ENCODE results near the gene MYG1. TPM values are rescaled to one million over a fixed set of nuclear protein-coding genes. Genes with fewer than 3 reads are reported as not detected.

MYG1 gene
- total RNA-seq, 2 experiments from 2014 or later, result 30.9 to 33.8 TPM

- intact Hi-C loops (cut with DNase I, micrococcal nuclease), result no loop called here
- Mint-ChIP-seq H3K36me3 (ENCODE audit: low read depth) (peaks cover 16% of the 10 kb centered on the region), H3K4me1 (ENCODE audit: low read depth) (peaks cover 51% of the 10 kb centered on the region), H3K9me3 (no peaks in the 10 kb centered on the region), H3K4me3 (peak overlapping the region; percentile 67), H3K27ac (peak overlapping the region; percentile 77), H3K27me3 (no peaks in the 10 kb centered on the region)
- Histone ChIP-seq H3K4me3 (ENCODE audit: low read length) (no peak overlapping the region), H3K4me1 (ENCODE audit: insufficient read depth, low read length) (peaks cover 50% of the 10 kb centered on the region), H3K27ac (ENCODE audit: low read depth in 1 of 2, low read length in 2 of 2) (no peak overlapping the region), H3K36me3 (ENCODE audit: insufficient read depth, low read length) (peaks cover 20% of the 10 kb centered on the region), H3K9me3 (ENCODE audit: control insufficient read depth in 1 of 2, insufficient read depth in 1 of 2, low read length in 2 of 2) (no peaks in the 10 kb centered on the region), H3K27me3 (ENCODE audit: control insufficient read depth in 1 of 2, insufficient read depth in 2 of 2, low read length in 2 of 2) (no peaks in the 10 kb centered on the region)
- DNase-seq (no peak), ATAC-seq (ENCODE audit: poor library complexity) (no peak)
- ChIA-PET POLR2A (no interaction called here), CTCF (no interaction called here)
- no peak for TF ChIP-seq CTCF (IDR thresholded peaks at IDR 0.05)
Measured at GRCh38 chr12:53255996-53256395, 43.5 kb upstream of the MYG1 start.

DNA sequence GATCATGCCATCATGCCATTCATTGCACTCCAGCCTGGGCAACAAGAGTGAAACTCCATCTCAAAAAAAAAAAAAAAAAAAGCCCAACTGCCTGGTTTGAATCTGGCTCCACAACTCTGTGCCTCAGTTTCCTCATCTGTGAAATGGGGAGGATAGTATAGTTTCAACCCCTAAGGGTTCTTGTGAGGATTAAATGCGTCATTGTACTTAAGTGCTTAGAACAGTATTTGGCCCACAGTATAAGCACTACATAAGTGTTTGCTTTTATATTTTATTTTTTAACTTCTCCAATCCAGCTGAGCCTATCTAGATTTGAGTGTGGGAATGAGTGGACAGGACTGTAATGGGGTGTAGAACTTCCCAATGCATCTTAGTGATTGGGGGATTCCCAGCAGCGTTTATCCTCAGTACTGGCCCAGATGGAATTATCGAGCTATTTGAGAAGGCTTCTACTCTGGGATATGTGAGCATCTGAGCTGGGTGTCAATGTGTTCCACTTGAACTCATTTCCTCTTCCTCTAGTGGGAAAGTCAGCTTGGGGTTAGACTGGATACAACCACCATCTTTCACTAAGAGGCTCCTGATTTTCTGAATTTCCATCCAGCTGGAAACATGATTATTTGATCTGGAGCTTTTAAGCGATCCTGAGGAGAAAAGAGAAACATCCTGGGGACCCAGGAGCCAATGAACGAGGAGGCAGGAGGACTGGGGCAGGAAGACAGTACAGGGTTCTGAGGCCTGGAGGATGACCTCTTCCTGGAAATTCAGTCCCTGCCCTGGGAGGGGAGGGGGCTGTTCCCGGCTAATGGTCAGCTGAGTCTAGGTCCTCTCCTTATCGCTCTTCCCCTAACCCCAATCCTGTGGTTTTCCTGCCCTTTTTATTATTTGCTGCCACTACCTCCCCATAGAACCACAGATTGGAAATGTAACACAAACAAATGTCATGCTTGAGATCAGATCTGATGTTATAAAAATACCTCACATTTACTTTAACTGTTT lies 40.7 kb upstream of the MYG1 start:
- Histone ChIP-seq H3K36me3 (ENCODE audit: insufficient read depth, low read length) (peaks cover 12% of the 10 kb centered on the region), H3K27me3 (ENCODE audit: control insufficient read depth in 1 of 2, insufficient read depth in 2 of 2, low read length in 2 of 2) (no peaks in the 10 kb centered on the region), H3K4me1 (ENCODE audit: insufficient read depth, low read length) (peaks cover 24% of the 10 kb centered on the region), H3K9me3 (ENCODE audit: control insufficient read depth in 1 of 2, insufficient read depth in 1 of 2, low read length in 2 of 2) (no peaks in the 10 kb centered on the region), H3K27ac (ENCODE audit: low read depth in 1 of 2, low read length in 2 of 2) (no peak overlapping the region), H3K4me3 (ENCODE audit: low read length) (no peak overlapping the region)
- Mint-ChIP-seq H3K27me3 (no peaks in the 10 kb centered on the region), H3K36me3 (ENCODE audit: low read depth) (peaks cover under 1% of the 10 kb centered on the region), H3K4me1 (ENCODE audit: low read depth) (peaks cover 25% of the 10 kb centered on the region), H3K9me3 (no peaks in the 10 kb centered on the region), H3K4me3 (no peak overlapping the region), H3K27ac (no peak overlapping the region)
- POLR2A ChIA-PET, result interaction anchor here (1.2 kb wide), 1 partner anchor 39 kb away, joined by 3 read pairs; no protein-coding TSS in a partner anchor
- TF ChIP-seq CTCF (IDR thresholded peaks at IDR 0.05), result no peak
- DNase-seq (no peak), ATAC-seq (ENCODE audit: poor library complexity) (no peak)
- CTCF ChIA-PET, result no interaction called here
- intact Hi-C loops (cut with DNase I, micrococcal nuclease), result no loop called here

- ATAC-seq (ENCODE audit: poor library complexity) (no peak), DNase-seq (no peak)
- Histone ChIP-seq H3K27me3 (ENCODE audit: control insufficient read depth in 1 of 2, insufficient read depth in 2 of 2, low read length in 2 of 2) (no peaks in the 10 kb centered on the region), H3K4me1 (ENCODE audit: insufficient read depth, low read length) (peaks cover 18% of the 10 kb centered on the region), H3K4me3 (ENCODE audit: low read length) (no peak overlapping the region), H3K36me3 (ENCODE audit: insufficient read depth, low read length) (peaks cover 4% of the 10 kb centered on the region), H3K27ac (ENCODE audit: low read depth in 1 of 2, low read length in 2 of 2) (no peak overlapping the region), H3K9me3 (ENCODE audit: control insufficient read depth in 1 of 2, insufficient read depth in 1 of 2, low read length in 2 of 2) (no peaks in the 10 kb centered on the region)
- TF ChIP-seq CTCF (IDR thresholded peaks at IDR 0.05), result no peak
- Mint-ChIP-seq H3K9me3 (no peaks in the 10 kb centered on the region), H3K27ac (no peak overlapping the region), H3K4me3 (no peak overlapping the region), H3K27me3 (no peaks in the 10 kb centered on the region), H3K36me3 (ENCODE audit: low read depth) (no peaks in the 10 kb centered on the region), H3K4me1 (ENCODE audit: low read depth) (peaks cover 18% of the 10 kb centered on the region)
- CTCF ChIA-PET, result interaction anchor here (0.6 to 2.1 kb wide), 2 partner anchors 8 to 59 kb away, joined by 3 to 9 read pairs; a partner anchor contains a TSS
- POLR2A ChIA-PET, result no interaction called here
- intact Hi-C loops (cut with DNase I, micrococcal nuclease), result no loop called here
Measured at GRCh38 chr12:53259891-53260290, 39.6 kb upstream of the MYG1 start.

Data from CD4-positive, alpha-beta T cell (primary cell).